ENCODE data around the gene KRT20. TPM values are rescaled to one million over a fixed set of nuclear protein-coding genes. Genes with fewer than 3 reads are reported as not detected.

Gene KRT20
- total RNA-seq, 1 experiment from 2014 or later: 50.0 TPM

DNA sequence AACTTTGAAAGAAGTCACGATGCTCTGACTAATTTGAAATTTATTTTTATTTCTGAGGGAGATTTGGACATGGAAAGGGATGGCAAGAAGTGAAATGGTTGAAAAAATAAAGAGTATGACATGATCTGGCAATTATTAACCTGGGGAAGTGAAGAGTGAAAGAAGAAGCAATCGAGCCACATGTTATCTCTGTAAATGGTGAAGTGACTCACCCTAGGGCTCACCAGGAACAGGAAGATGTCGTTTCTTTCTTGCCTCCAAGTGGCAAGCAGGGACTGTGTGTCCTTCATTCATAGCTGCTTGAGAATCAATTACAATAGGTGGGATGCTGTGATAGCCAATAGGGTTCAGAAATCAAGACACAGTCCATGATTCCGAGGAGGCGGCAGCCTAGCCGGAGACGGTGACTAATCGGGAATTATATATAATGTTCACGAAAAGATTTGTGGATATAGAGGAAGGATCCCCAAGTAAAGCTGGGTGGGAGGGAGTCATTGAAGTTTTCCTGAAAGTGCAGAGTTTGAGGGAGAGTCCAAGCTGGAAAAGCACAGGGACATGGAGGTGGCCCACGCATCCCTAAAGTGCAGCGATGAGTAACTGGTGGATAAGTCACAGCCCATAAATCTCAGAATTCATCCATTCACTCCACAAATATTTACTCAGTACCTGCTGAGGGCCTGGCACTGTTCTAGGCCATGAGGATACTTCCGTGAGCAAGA is 18.2 kb upstream of the KRT20 start:
- in situ Hi-C loops (cut with HindIII; ENCODE audit: low pct_unique_long_range_greater_than_20kb, low sequenced_read_pairs): no loop called here

DNA sequence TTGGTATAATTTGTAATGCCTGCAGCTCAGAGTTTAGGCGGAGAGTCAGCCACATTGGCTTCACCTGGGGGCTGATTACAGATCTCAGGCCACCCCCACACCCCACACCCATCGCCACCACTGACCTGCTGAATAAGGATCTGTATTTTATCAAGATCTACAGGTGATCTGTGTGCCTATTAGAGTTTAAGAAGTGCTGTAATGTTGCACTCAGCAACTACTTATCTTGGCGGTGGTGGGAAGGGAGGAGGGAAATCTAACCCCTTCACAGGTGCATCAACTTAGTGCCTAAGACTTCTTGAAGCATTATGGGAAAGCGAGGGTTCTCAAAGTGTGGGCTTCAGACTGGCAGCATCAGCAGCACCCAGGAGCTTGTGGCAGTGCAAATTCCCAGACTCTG is 17.5 kb upstream of the KRT20 start:
- no peak for DNase-seq (ENCODE audit: low read depth)
- in situ Hi-C loops (cut with HindIII; ENCODE audit: low pct_unique_long_range_greater_than_20kb, low sequenced_read_pairs): no loop called here

More for the DNA sequence above, 18.2 kb upstream of the KRT20 start:
- DNase-seq (ENCODE audit: low read depth): peak; percentile 99

DNA sequence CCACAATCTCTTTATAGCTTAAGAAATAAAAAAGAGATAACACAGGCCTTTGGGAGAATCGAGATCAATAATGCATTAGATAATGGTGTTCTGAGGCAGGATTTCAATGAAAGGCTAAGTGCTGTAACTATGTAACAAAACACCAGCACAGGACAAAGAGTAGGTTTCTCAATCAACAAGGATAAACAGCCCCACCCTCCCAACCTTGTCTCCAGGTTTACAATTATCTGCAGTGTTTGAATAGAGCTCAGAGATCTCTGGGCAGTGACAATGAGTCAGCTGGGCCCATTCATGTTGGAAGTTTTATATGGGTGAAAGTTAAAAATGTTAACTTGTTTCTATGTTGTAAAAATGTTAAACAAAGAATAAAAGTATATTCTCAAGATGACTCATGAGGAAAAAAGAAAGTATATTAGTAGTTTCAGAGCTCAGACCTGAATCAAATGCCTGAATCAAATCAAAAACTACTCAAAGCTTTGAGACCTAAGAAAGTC is 17.0 kb upstream of the KRT20 start:
- in situ Hi-C loops (cut with HindIII; ENCODE audit: low pct_unique_long_range_greater_than_20kb, low sequenced_read_pairs): no loop called here
- peak; percentile 91 for DNase-seq (ENCODE audit: low read depth)

DNA sequence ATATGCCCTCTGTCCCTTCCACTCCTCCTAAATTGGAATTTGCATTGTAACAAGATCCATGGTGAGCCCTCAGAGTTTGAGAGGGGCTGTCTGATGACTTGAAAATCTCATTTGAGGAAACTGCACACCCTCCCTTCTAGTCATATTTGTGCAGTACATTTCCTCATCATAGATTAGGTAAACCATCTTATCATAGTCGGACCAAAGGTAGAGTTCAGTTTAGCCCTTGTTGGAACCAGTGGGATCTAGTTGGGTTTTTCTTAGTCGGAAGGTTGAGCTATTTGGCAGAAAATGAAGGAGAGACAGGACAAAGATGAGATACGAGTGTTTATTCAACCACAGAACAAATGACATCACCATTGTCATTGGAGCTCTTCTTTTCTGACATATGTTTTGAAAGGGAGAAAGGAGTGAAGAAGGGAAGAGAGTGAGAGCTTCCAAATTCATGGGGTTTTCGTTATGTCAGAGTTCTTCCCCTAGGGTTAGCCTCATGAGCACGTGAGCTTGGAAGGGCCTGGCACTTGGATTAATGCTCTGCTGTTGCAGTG is 15.8 kb upstream of the KRT20 start:
- in situ Hi-C loops (cut with HindIII; ENCODE audit: low pct_unique_long_range_greater_than_20kb, low sequenced_read_pairs): no loop called here
- DNase-seq (ENCODE audit: low read depth): no peak

DNA sequence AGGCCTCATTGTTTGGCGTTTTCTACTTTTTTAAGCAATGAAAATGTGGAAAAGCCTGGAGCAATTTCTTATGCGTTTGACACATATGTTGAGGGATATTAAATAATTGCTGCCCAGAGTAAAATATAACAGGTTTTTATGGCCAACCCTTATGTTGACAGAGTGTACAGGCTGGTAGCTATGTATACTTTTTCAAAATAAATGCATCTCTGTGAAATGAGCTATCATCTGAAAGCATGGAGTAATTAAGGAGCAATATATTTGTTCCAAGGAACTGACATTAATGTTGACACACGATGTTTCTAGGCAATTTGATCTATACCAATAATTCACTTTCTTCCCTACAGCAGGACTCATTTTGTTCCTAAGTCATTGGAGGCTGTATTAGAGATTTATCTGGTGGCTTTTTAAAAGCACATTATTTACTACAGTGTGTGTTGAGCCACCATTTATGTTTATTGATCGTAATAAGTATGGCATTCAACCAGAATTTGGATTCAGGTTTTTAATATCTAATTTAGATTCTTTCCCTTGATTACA is 11.9 kb upstream of the KRT20 start:
- no peak for DNase-seq (ENCODE audit: low read depth)
- in situ Hi-C loops (cut with HindIII; ENCODE audit: low pct_unique_long_range_greater_than_20kb, low sequenced_read_pairs): no loop called here

DNA sequence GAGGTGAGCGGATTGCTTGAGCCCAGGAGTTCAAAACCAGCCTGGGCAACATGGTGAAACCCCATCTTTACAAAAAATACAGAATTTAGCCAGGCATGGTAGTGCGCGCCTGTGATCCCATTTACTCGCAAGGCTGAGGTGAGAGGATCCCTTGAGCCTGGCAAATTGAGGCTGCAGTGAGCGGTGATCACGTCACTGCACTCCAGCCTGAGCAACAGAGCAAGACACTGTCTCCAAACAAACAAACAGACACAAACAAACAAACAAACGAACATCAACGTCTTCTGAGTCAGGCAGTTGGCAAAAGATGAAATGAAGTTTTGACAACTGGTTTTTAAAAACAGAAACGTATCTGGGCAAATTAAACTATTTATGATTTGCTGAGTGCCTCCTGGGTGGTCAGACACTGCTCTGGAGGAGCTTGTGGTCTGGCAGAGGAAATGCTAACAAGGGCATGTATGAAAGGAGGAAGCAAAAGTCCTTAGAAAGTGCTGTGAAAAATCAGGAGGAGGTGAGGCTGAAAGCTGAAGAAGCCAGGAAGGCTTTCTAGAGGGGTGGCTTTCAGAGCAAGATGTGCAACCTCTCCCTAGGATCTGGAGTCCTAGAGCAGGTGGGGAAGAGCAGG is 10.2 kb upstream of the KRT20 start:
- in situ Hi-C loops (cut with HindIII; ENCODE audit: low pct_unique_long_range_greater_than_20kb, low sequenced_read_pairs): no loop called here
- no peak for DNase-seq (ENCODE audit: low read depth)

DNA sequence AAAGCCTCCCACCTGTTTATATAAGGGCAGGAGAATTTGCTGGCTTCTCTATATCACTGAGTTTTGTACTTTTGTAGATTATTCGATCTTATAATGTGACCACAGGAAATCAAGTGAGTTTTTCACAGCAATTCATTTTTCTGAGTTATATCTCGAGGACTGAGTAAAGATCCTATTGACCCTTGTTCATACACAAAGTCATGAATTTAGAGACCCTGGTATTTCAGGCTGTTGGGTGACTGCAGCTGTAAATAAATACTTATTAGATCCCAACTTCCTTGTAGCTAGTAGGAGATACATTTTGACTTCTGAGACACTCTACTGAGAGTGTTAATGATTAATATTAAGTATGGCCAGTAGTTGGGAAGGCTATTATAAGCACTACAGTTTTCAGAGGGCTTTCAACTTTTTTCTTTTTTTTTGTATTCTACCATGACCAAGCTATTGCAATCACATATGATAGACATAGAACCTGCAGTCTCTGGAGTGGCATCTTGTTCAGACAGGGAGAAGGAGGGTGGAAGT is 3.2 kb upstream of the KRT20 start:
- peak; percentile 43 for DNase-seq (ENCODE audit: low read depth)
- in situ Hi-C loops (cut with HindIII; ENCODE audit: low pct_unique_long_range_greater_than_20kb, low sequenced_read_pairs): no loop called here

DNA sequence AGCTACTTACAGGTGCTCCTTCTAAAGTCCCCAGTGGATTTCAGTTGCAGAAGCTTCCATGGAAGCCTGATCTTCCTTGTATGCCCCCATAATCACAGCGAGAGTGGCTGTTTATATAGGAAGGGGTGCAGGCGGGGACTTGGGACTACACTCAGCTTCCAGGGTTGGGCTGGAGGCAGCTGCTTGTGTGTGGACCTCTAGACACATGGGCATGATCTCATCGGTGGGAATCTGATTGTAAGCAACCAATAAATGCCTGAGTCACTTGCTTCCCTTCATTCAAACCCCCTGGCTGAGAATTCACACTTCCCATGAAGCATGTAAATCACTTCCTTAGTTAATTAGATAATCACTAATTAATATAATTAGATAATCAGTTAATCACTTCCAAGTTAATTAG is 1.0 kb upstream of the KRT20 start:
- DNase-seq (ENCODE audit: low read depth): no peak
- in situ Hi-C loops (cut with HindIII; ENCODE audit: low pct_unique_long_range_greater_than_20kb, low sequenced_read_pairs): no loop called here

DNA sequence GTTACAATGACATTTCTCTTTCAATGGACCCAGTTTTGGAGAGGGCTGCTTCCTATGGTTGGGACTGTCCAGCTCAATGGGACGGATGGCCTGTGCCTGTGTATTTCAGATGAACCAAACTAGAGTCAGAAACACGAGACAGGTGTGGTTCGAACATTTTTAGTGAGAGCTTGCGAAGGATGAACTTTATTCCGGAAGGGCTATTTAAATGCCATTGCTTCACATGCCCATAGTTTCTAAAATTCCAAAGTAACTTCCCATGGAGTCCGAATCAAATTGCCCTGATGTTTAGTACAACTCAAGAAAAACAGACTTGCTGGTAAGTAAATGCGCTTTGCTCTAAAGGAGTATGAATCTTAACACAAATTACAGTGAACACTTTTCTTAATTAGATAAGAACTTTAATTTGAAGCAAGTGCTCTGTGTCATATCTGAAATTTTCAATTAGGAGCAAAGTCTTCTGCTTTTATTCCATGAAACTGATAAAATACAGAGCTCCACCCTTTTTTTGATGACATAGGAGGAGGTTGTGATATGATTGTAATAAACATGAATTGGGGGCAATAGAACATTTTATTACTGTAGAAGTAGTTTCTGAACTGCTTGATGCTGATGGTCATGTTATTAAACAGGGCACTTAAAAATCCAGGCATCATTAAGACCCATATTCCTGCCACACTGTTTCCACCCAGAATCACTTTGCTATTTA is 1.3 kb downstream of the KRT20 start:
- in situ Hi-C loops (cut with HindIII; ENCODE audit: low pct_unique_long_range_greater_than_20kb, low sequenced_read_pairs): no loop called here
- DNase-seq (ENCODE audit: low read depth): no peak

DNA sequence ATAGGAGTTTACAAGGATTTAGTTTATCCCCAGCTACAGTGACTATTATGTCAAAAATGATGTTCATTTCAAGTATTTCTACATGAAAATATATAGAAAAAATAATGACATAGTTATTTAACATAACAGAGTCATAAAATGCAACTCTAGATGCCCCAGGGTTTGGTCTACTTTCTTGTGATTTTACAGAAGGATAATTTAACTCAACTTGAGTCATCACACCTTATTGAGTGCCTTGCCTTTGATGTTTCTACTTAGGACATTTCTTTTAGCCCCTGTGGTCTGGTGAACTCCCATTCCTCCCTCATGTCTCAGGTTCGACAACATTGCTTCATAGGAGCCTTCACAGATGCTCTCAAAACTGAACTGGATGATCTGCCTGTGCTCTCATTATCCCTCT is 2.0 kb downstream of the KRT20 start:
- in situ Hi-C loops (cut with HindIII; ENCODE audit: low pct_unique_long_range_greater_than_20kb, low sequenced_read_pairs): no loop called here
- no peak for DNase-seq (ENCODE audit: low read depth)

DNA sequence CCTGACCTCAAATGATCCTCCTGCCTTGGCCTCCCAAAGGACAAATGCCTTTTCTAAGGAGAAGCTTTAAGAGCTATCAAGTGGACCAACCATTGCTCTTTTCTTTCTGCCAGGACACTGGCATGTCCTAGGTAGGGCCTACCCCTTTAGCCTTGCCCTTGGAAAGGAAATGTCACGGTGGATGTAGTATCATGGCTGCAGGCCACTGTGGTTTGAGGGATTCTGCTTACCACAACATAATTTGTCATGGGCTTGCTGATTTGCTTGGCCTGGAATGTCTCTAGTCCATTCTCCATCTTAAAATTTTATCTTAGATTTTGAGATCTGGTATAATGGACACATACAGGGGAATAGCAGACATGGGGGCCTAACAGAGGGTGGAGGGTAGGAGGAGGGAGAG is 6.0 kb downstream of the KRT20 start:
- in situ Hi-C loops (cut with HindIII; ENCODE audit: low pct_unique_long_range_greater_than_20kb, low sequenced_read_pairs): no loop called here
- DNase-seq (ENCODE audit: low read depth): no peak

DNA sequence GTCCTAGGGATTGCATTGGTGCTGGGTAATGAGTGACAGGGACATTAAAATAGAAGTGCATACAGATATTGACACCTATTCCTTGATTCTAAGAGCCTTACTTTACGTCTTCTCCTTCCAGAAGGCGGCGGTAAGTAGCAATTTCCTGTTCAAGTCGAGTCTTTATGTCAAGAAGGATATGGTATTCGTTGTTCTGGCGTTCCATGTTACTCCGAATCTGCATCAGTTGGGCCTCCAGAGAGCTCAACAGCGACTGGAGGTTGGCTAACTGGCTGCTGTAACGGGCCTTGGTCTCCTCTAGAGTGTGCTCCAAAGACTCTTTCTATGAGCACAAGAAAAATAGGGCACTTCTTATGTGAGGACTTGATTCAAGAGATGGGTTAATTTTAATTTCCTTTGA is 7.0 kb downstream of the KRT20 start:
- no peak for DNase-seq (ENCODE audit: low read depth)
- in situ Hi-C loops (cut with HindIII; ENCODE audit: low pct_unique_long_range_greater_than_20kb, low sequenced_read_pairs): no loop called here

DNA sequence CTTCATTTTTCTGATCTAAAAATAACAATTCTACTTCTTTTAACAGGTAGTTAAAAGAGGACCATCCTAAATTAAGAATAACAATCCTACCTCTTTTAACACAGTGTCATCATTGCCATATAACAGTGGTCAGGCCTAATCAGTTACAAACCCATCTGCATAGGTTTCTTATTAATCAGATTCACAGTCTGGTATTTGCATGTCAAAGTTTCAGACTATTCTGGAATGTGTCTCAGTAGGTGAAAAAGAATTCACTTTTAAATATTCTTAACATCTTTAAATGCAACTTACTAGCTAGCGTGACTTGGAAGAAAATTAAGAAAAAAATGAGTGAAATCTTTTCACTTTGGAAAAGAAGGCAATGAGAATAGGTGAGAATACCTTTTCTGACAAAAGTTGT is 11.2 kb downstream of the KRT20 start:
- in situ Hi-C loops (cut with HindIII; ENCODE audit: low pct_unique_long_range_greater_than_20kb, low sequenced_read_pairs): no loop called here
- no peak for DNase-seq (ENCODE audit: low read depth)

DNA sequence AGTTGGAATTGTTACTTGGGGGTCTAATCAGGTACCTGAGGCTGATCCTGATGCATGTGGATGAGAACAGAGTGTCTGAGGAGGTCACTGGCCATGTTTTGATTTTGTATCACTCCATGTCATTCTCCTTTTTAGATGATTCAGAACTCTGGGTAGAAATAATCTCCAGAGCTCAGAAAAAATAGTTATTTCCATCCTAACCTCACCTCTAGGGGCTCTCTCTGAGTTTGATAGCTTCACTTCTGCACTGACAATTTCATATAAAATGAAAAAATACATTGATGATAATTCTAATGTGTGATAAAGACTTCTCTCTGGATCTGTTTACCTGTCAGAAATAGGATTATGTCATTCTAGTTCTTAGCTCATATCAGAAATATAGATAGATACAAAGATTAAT is 11.8 kb downstream of the KRT20 start:
- DNase-seq (ENCODE audit: low read depth): no peak
- in situ Hi-C loops (cut with HindIII; ENCODE audit: low pct_unique_long_range_greater_than_20kb, low sequenced_read_pairs): no loop called here

DNA sequence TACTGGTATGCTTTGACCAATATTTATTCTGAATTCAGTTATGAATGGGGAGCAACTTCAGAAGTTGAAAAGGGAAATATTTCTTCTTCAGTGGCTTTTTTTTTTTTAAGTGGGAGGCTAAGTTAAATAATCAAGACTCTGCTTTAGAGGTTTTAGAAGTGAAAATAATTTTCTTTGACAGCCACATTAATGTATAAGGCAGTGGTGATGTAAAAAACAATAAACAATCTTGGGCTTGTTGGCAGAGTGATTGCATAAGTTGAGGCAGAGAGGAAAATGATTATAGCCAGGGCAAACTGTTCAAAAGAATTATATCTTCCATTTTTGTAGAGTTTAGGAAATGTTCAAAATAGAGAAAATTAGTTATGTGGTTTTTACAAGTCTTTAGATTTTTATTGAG is 12.6 kb downstream of the KRT20 start:
- in situ Hi-C loops (cut with HindIII; ENCODE audit: low pct_unique_long_range_greater_than_20kb, low sequenced_read_pairs): no loop called here

DNA sequence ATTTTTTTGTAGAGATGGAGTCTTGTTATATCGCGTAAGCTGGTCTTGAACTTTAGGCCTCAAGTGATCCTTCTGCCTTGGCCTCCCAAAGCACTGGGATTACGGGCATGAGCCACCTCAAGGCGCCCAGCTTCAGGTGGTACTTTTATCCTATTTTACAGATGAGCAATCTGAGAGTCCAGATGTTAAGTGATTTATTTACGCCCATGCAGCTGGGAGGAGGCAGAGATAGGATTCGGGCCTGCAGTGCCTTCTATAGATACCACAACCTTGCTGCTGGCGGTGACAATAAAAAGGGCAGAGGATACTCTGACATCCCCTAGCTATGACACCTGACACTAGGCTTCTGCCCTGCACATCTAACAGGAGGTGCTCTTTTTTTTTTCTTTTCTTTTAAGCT is 13.7 kb downstream of the KRT20 start:
- in situ Hi-C loops (cut with HindIII; ENCODE audit: low pct_unique_long_range_greater_than_20kb, low sequenced_read_pairs): no loop called here

More for the DNA sequence above, 12.6 kb downstream of the KRT20 start:
- no peak for DNase-seq (ENCODE audit: low read depth)

DNA sequence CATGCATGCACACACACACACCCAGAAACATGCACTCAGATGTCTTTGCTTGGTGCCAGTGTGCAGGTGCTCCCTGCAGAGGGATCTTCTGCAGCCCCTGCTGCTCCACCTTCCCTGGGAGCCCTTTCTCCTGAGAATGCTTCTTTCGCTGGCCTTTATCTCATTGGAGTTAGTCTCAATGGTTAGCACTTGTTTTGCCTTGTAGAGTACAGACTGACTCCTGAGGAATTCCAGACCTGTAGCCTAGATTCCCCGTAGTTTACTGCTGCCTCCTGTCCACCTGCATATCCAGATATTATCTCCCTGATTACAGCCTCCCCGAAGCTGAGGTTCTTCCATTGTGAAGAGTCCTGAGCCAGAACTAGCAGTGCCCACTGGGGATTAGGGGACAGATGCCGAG is 14.9 kb downstream of the KRT20 start:
- in situ Hi-C loops (cut with HindIII; ENCODE audit: low pct_unique_long_range_greater_than_20kb, low sequenced_read_pairs): no loop called here

More for the DNA sequence above, 13.7 kb downstream of the KRT20 start:
- DNase-seq (ENCODE audit: low read depth): no peak

DNA sequence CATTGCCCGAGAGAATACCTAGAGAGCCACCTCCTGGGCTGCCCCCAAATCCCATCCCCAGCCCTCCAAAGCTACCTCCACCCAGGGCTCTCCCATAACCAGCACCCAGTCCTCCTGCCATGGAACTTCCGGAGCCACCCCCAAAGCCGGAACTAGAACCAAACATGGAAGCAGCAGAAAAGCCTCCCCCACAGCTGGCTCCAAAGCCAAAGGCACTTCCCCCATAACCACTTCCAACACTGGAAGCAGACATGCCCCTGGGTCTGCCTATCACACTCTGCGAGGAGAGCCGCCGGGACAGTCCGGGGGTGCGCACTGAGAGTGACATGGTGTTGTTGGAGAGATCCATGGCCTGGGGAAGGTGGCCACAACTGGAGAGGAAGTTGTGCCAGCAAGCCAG is 18.2 kb downstream of the KRT20 start, which contains the start of gene KRT12:
KRT12 (minus strand) TSS at position 386 of the 400 bp plus-strand sequence; CDS start at position 349, 37 bp downstream.
- in situ Hi-C loops (cut with HindIII; ENCODE audit: low pct_unique_long_range_greater_than_20kb, low sequenced_read_pairs): no loop called here

More for the DNA sequence above, 14.9 kb downstream of the KRT20 start:
- DNase-seq (ENCODE audit: low read depth): no peak

More for the DNA sequence above, 18.2 kb downstream of the KRT20 start, which contains the start of gene KRT12:
- no peak for DNase-seq (ENCODE audit: low read depth)
